Osteocyte (in vitro differentiated cells): ENCODE measurements around the gene HIVEP3. TPM values are rescaled to one million over a fixed set of nuclear protein-coding genes. Genes with fewer than 3 reads are reported as not detected.

Source experiments
- DNase-seq: peaks from one replicate; pipeline ENCODE4 v3.0.0; 2021; ENCODE audit warnings: mixed read lengths; ENCODE audit not compliant: unreplicated experiment; ENCODE audit errors: extremely low spot score
- H3K27ac Mint-ChIP-seq: one replicate; pipeline ENCODE4 v1.8.0; 2021; ENCODE audit warnings: mild to moderate bottlenecking, mixed read lengths; ENCODE audit not compliant: unreplicated experiment
- H3K27me3 Mint-ChIP-seq: one replicate; pipeline ENCODE4 v1.8.0; 2021; ENCODE audit warnings: mixed read lengths; ENCODE audit not compliant: unreplicated experiment
- H3K36me3 Mint-ChIP-seq: one replicate; pipeline ENCODE4 v1.8.0; 2021; ENCODE audit warnings: mixed read lengths; ENCODE audit not compliant: unreplicated experiment
- H3K4me1 Mint-ChIP-seq: one replicate; pipeline ENCODE4 v1.8.0; 2021; ENCODE audit warnings: mixed read lengths; ENCODE audit not compliant: unreplicated experiment
- H3K4me3 Mint-ChIP-seq: one replicate; pipeline ENCODE4 v1.8.0; 2021; ENCODE audit warnings: mild to moderate bottlenecking, moderate library complexity, mixed read lengths; ENCODE audit not compliant: unreplicated experiment
- H3K9me3 Mint-ChIP-seq: one replicate; pipeline ENCODE4 v1.8.0; 2021; ENCODE audit warnings: mixed read lengths; ENCODE audit not compliant: unreplicated experiment
- total RNA-seq: library from RNA; stranded (reverse); gene quantifications from 2 replicates; pipeline ENCODE4 v1.2.1, GENCODE V29; 2021
- TF ChIP-seq, protein P1 (sequence below): fragments of 200-600 bp; sonication (generic); IDR thresholded peaks from 2 replicates; pipeline ENCODE4 v1.5.0; 2021; ENCODE audit warnings: antibody characterized with exemption, mild to moderate bottlenecking, moderate library complexity

Gene HIVEP3
- total RNA-seq, 1 donor from 2014 or later: 0.97 TPM

DNA sequence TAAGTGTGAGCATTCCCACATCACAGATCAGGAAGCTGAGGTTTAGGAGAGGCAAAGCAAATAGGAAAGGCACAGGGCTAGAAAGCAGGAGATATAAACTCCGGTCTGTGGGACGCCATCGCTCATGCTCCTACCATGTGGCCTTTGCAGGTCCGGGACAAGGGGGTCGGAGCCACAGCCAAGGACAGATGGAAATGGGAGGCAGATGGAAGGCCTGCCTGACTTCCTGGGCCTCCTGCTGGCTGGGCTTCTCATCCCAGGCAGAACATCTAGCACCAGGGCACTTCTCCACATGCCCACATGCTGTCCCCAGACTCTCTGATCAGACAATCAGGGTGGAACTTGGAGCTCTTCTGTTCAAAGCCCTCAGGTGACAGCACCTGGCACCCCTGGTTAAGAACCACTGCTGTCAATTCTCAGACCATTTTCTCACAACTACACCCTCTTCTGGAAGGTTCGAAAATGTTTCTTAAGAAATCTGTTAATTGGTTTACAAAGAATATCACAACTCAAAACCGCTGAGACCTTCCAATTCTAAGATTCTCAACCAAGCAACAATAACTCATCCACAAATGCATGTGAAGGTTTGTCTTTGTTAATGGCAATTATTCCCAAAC lies 260.9 kb downstream of the HIVEP3 start:
- Mint-ChIP-seq H3K4me3 (no peak overlapping the region), H3K9me3 (no peaks in the 10 kb centered on the region), H3K27me3 (no peaks in the 10 kb centered on the region), H3K36me3 (no peaks in the 10 kb centered on the region), H3K27ac (no peak overlapping the region), H3K4me1 (peaks cover 8% of the 10 kb centered on the region)
- DNase-seq: no peak
- TF ChIP-seq, protein P1, sequence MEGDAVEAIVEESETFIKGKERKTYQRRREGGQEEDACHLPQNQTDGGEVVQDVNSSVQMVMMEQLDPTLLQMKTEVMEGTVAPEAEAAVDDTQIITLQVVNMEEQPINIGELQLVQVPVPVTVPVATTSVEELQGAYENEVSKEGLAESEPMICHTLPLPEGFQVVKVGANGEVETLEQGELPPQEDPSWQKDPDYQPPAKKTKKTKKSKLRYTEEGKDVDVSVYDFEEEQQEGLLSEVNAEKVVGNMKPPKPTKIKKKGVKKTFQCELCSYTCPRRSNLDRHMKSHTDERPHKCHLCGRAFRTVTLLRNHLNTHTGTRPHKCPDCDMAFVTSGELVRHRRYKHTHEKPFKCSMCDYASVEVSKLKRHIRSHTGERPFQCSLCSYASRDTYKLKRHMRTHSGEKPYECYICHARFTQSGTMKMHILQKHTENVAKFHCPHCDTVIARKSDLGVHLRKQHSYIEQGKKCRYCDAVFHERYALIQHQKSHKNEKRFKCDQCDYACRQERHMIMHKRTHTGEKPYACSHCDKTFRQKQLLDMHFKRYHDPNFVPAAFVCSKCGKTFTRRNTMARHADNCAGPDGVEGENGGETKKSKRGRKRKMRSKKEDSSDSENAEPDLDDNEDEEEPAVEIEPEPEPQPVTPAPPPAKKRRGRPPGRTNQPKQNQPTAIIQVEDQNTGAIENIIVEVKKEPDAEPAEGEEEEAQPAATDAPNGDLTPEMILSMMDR: peak; percentile 7

DNA sequence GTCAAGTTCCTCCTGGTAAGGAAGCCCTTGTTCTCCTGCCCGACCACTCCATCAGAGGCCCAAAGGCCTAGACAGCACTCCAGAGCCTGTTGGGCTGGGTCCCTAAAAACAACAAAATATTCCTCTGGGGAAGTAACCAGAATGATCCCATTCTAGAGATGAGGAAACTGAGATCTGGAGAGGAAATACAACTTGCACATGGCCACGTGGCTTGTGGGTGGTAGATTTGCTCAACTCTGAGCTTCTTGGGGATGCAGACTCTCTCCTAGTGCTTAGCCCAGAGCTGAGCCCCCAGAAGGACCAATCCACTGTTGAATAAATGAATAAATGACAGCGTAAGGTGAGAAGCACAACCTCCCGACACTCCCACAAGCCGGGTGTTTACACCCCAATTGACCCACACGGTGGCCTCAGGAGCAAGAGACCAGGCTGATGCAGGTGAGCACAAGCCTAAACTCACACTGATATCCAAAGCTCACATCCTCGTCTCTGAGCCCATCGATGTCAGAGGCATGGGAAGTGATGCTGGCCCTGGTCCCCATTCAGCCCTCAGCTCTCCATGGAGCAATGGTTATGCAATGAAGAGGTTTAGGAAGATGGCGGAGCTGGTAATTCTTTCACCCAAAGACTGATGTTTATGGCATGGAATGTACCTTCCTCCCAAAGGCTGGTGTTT lies 261.8 kb downstream of the HIVEP3 start:
- H3K9me3 Mint-ChIP-seq: no peaks in the 10 kb centered on the region
- TF ChIP-seq, protein P1: no peak
- H3K36me3 Mint-ChIP-seq: no peaks in the 10 kb centered on the region
- DNase-seq: no peak
- H3K4me3 Mint-ChIP-seq: no peak overlapping the region
- no peak overlapping the region for H3K27ac Mint-ChIP-seq
- H3K4me1 Mint-ChIP-seq: peaks cover 8% of the 10 kb centered on the region
- no peaks in the 10 kb centered on the region for H3K27me3 Mint-ChIP-seq

DNA sequence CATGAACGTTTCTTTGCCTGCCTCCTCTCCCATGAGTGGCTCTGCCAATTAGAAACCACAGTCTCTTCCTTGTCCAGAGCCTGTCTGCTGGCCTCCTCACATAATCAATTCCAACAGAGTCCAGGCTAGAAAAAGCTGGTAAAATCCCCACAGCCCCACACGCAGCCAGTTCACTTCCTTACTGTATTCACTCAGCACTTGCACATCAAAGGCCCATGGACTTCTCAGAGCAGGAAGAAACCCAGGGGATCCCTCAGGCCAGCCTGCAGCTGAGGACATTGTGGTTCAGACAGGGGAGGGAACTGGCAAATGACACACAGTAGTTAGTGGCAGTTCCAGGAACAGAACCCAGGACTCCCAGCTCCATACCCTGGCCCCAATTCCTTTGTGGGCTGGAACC lies 262.7 kb downstream of the HIVEP3 start:
- H3K9me3 Mint-ChIP-seq: no peaks in the 10 kb centered on the region
- H3K4me1 Mint-ChIP-seq: peaks cover 1% of the 10 kb centered on the region

DNA sequence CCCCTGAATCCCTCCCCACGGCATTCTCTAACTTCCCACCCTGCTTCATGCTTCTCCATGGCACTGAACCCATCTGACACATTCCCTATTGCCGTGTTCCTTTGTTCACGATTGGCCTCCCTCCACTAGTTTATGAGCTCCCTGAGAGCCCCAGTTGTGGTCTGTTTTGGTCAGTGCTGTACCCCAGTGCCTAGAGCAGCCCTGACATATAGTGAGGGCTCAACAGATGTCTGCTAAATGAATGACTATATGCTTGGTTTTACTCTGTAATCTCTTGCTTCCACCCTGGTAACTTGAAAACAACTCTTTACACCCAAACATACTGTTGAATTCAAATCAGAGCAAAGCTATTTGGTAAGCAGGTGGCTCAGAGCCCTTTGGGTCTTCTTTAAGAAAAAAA lies 263.1 kb downstream of the HIVEP3 start:
- no peak for DNase-seq
- no peak overlapping the region for H3K4me3 Mint-ChIP-seq
- no peaks in the 10 kb centered on the region for H3K36me3 Mint-ChIP-seq
- TF ChIP-seq, protein P1: no peak
- no peaks in the 10 kb centered on the region for H3K9me3 Mint-ChIP-seq
- H3K27ac Mint-ChIP-seq: no peak overlapping the region
- no peaks in the 10 kb centered on the region for H3K27me3 Mint-ChIP-seq
- H3K4me1 Mint-ChIP-seq: no peaks in the 10 kb centered on the region

More for the DNA sequence above, 262.7 kb downstream of the HIVEP3 start:
- TF ChIP-seq, protein P1: no peak
- DNase-seq: no peak
- Mint-ChIP-seq H3K27me3 (no peaks in the 10 kb centered on the region), H3K27ac (no peak overlapping the region), H3K4me3 (no peak overlapping the region), H3K36me3 (no peaks in the 10 kb centered on the region)

DNA sequence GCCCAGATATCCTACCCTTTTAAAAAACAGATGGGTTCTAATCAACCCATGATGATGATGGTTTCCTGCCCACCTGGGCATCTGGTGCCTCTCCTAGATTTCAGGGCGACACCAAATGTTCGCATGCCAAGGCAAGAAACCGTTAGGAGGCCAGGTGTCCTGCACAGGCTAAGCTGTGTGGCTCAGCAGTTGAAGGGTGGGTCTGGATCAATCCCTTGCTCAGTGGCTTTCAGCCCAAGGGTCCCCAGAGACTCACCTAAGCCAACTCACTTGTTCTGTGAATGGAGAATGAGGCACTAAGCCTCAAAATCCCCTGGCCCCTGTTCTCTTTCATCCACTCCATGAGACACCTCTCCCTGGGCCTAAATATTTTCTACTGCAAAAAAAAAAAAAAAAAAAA lies 265.1 kb downstream of the HIVEP3 start:
- H3K27ac Mint-ChIP-seq: no peak overlapping the region
- no peak overlapping the region for H3K4me3 Mint-ChIP-seq
- no peak for DNase-seq
- no peaks in the 10 kb centered on the region for H3K27me3 Mint-ChIP-seq
- H3K36me3 Mint-ChIP-seq: no peaks in the 10 kb centered on the region
- H3K4me1 Mint-ChIP-seq: peaks cover 12% of the 10 kb centered on the region
- H3K9me3 Mint-ChIP-seq: no peaks in the 10 kb centered on the region
- TF ChIP-seq, protein P1: no peak
